GM21390 (cell line): Measurements from ENCODE around the gene TRIM60.
"Not testable (repeated sequence)": the region's sequence is repeated elsewhere in the genome, so short reads cannot be mapped to it uniquely, and the experiment has no call there.

Experiments used
- ATAC-seq: cut with Tn5 transposase; IDR thresholded peaks from one replicate; pipeline ENCODE4 v1.9.1; 2021; ENCODE audit not compliant: unreplicated experiment

TRIM60 gene

GRCh38 chr4:165031436-165032211 lies at the start of gene TRIM60:
TRIM60 (plus strand) TSS chr4:165031999; CDS start chr4:165040073, 8,074 bp downstream.
- no peak for ATAC-seq

- no peak for ATAC-seq
Measured at GRCh38 chr4:164989471-164989870, 42.3 kb upstream of the TRIM60 start.

GRCh38 chr4:164990786-164991185 lies 41.0 kb upstream of the TRIM60 start:
- ATAC-seq: not testable (repeated sequence)

GRCh38 chr4:164996123-164996522 lies 35.7 kb upstream of the TRIM60 start:
- not testable (repeated sequence) for ATAC-seq

- no peak for ATAC-seq
Measured at GRCh38 chr4:164997324-164997723, 34.5 kb upstream of the TRIM60 start.

- no peak for ATAC-seq
Measured at GRCh38 chr4:164997941-164998340, 33.9 kb upstream of the TRIM60 start.

GRCh38 chr4:164998526-164999080 lies 33.2 kb upstream of the TRIM60 start:
- not testable (repeated sequence) for ATAC-seq

GRCh38 chr4:165001957-165002356 lies 29.8 kb upstream of the TRIM60 start:
- ATAC-seq: not testable (repeated sequence)

GRCh38 chr4:165005352-165005925 lies 26.4 kb upstream of the TRIM60 start:
- no peak for ATAC-seq

GRCh38 chr4:165006456-165006855 lies 25.3 kb upstream of the TRIM60 start:
- ATAC-seq: no peak

GRCh38 chr4:165006886-165007285 lies 24.9 kb upstream of the TRIM60 start:
- no peak for ATAC-seq

- ATAC-seq: no peak
Measured at GRCh38 chr4:165009493-165010227, 22.1 kb upstream of the TRIM60 start.

- ATAC-seq: no peak
Measured at GRCh38 chr4:165010487-165010886, 21.3 kb upstream of the TRIM60 start.

GRCh38 chr4:165010991-165011390 lies 20.8 kb upstream of the TRIM60 start:
- ATAC-seq: no peak

GRCh38 chr4:165011403-165011802 lies 20.4 kb upstream of the TRIM60 start:
- ATAC-seq: no peak

GRCh38 chr4:165013691-165014090 lies 18.1 kb upstream of the TRIM60 start:
- ATAC-seq: no peak

- ATAC-seq: no peak
Measured at GRCh38 chr4:165016971-165017370, 14.8 kb upstream of the TRIM60 start.

GRCh38 chr4:165019995-165020394 lies 11.8 kb upstream of the TRIM60 start:
- not testable (repeated sequence) for ATAC-seq

- not testable (repeated sequence) for ATAC-seq
Measured at GRCh38 chr4:165025782-165026181, 6.0 kb upstream of the TRIM60 start.

- no peak for ATAC-seq
Measured at GRCh38 chr4:165027762-165028402, 3.9 kb upstream of the TRIM60 start.

- no peak for ATAC-seq
Measured at GRCh38 chr4:165048170-165048569, 16.4 kb downstream of the TRIM60 start.
